Hepatocyte (in vitro differentiated cells): Measurements from ENCODE around the gene RTBDN. TPM values are rescaled to one million over a fixed set of nuclear protein-coding genes. Genes with fewer than 3 reads are reported as not detected.
A peak's percentile ranks its signal among the peaks of the same experiment; 100 is the strongest.

Experiments used
- DNase-seq: peaks from one replicate; pipeline ENCODE4 v3.0.0-alpha.2; 2016; ENCODE audit warnings: low spot score
- H2AFZ ChIP-seq: fragments of 200-600 bp; sonication (generic); 2 replicates; pipeline ENCODE4 v1.6.0; 2016; ENCODE audit warnings: antibody characterized with exemption, mild to moderate bottlenecking
- H3K27ac ChIP-seq: fragments of 200-600 bp; sonication (generic); 2 replicates; pipeline ENCODE4 v1.5.1; 2016; ENCODE audit warnings: mild to moderate bottlenecking
- H3K27me3 ChIP-seq: fragments of 200-600 bp; sonication (generic); 2 replicates; pipeline ENCODE4 v1.6.1; 2016
- H3K36me3 ChIP-seq: fragments of 200-600 bp; sonication (generic); replicated peaks from 2 replicates; pipeline ENCODE4 v1.5.1; 2016; ENCODE audit warnings: low read depth; ENCODE audit not compliant: insufficient read depth
- H3K4me1 ChIP-seq: fragments of 200-600 bp; sonication (generic); 2 replicates; pipeline ENCODE4 v1.5.1; 2016; ENCODE audit warnings: mild to moderate bottlenecking, moderate library complexity; ENCODE audit not compliant: insufficient read depth
- H3K4me2 ChIP-seq: fragments of 200-600 bp; sonication (generic); 2 replicates; pipeline ENCODE4 v1.6.0; 2016
- H3K4me3 ChIP-seq: fragments of 200-600 bp; sonication (generic); 2 replicates; pipeline ENCODE4 v1.5.1; 2016; ENCODE audit warnings: mild to moderate bottlenecking
- H3K79me2 ChIP-seq: fragments of 200-600 bp; sonication (generic); 2 replicates; pipeline ENCODE4 v1.6.0; 2017; ENCODE audit warnings: mild to moderate bottlenecking
- H3K9me2 ChIP-seq: fragments of 200-600 bp; sonication (generic); replicated peaks from 2 replicates; pipeline ENCODE4 v1.6.0; 2017; ENCODE audit warnings: mild to moderate bottlenecking; ENCODE audit not compliant: insufficient read depth
- H3K9me3 ChIP-seq: fragments of 200-600 bp; sonication (generic); 2 replicates; pipeline ENCODE4 v1.5.1; 2016; ENCODE audit warnings: low read depth, mild to moderate bottlenecking
- H4K20me1 ChIP-seq: fragments of 200-600 bp; sonication (generic); 2 replicates; pipeline ENCODE4 v1.6.0; 2016; ENCODE audit warnings: mild to moderate bottlenecking; ENCODE audit not compliant: insufficient read depth, poor library complexity, severe bottlenecking
- CTCF ChIP-seq: fragments of 200-600 bp; sonication (generic); IDR thresholded peaks from 2 replicates; pipeline ENCODE4 v1.5.1; 2016; ENCODE audit warnings: antibody characterized with exemption, mild to moderate bottlenecking; ENCODE audit not compliant: poor library complexity
- EZH2 ChIP-seq: fragments of 200-600 bp; sonication (generic); IDR thresholded peaks from 2 replicates; pipeline ENCODE4 v1.6.1; 2016; ENCODE audit warnings: antibody characterized with exemption, mild to moderate bottlenecking, borderline replicate concordance
- EZH2phosphoT487 ChIP-seq: fragments of 200-600 bp; sonication (generic); IDR thresholded peaks from one replicate; pipeline ENCODE4 v1.6.1; 2018; ENCODE audit warnings: antibody characterized with exemption, mild to moderate bottlenecking, low read depth, moderate library complexity; ENCODE audit not compliant: unreplicated experiment, severe bottlenecking
- WGBS: methylation state at CpG from one replicate; pipeline ENCODE4 v1.1.6; 2016; ENCODE audit warnings: low lambda C conversion rate; ENCODE audit errors: missing lambda C conversion rate; 5-methylcytosine and 5-hydroxymethylcytosine counted together
- polyA plus RNA-seq: library from polyadenylated mRNA; unstranded; fragments of >200 nt; fragmentation: Nextera tagmentation; extraction: Ambion mirVana; gene quantifications from 2 replicates; pipeline ENCODE4 v1.2.1, GENCODE V29; 2016
- total RNA-seq: library from RNA; depleted of rRNA; stranded (reverse); fragments of >200 nt; gene quantifications from 2 replicates; pipeline ENCODE4 v1.2.3, GENCODE V29; 2014

RTBDN gene
- total and polyA plus RNA-seq, 2 experiments from 2014 or later, result not detected

- Histone ChIP-seq H3K4me2 (peak overlapping the region; percentile 98), H3K4me3 (no peak overlapping the region), H3K27ac (peak overlapping the region; percentile 96), H3K9me2 (no peaks in the 10 kb centered on the region), H4K20me1 (no peaks in the 10 kb centered on the region), H3K36me3 (no peaks in the 10 kb centered on the region), H3K79me2 (peaks cover 10% of the 10 kb centered on the region), H3K4me1 (peaks cover 40% of the 10 kb centered on the region), H2AFZ (no peak overlapping the region), H3K9me3 (no peaks in the 10 kb centered on the region), H3K27me3 (no peaks in the 10 kb centered on the region)
- TF ChIP-seq EZH2phosphoT487, result no peak
- 70% methylated on average over 15 of the region's 15 CpGs for WGBS
- DNase-seq, result peak; percentile 82
These were observed 55.0 kb downstream of the RTBDN start for GRCh38 chr19:12779162-12779993.

GRCh38 chr19:12778905-12779161 lies 55.5 kb downstream of the RTBDN start:
- TF ChIP-seq EZH2phosphoT487, result no peak
- TF ChIP-seq CTCF, result no peak
- no peak for TF ChIP-seq EZH2
- 34% methylated on average over 6 of the region's 6 CpGs for WGBS
- peak overlapping the region; percentile 98 for H3K4me2 ChIP-seq
- peak overlapping the region; percentile 96 for H3K27ac ChIP-seq
- H2AFZ ChIP-seq, result peak overlapping the region; percentile 46
- DNase-seq, result no peak
- H3K27me3 ChIP-seq, result no peaks in the 10 kb centered on the region
- no peaks in the 10 kb centered on the region for H3K9me3 ChIP-seq
- H4K20me1 ChIP-seq, result no peaks in the 10 kb centered on the region
- H3K9me2 ChIP-seq, result no peaks in the 10 kb centered on the region
- peaks cover 35% of the 10 kb centered on the region for H3K4me1 ChIP-seq
- H3K36me3 ChIP-seq, result no peaks in the 10 kb centered on the region
- H3K4me3 ChIP-seq, result peak overlapping the region; percentile 59
- H3K79me2 ChIP-seq, result peaks cover 14% of the 10 kb centered on the region

GRCh38 chr19:12778017-12778904 lies 56.1 kb downstream of the RTBDN start:
- Histone ChIP-seq H3K27ac (peak overlapping the region; percentile 96), H3K4me2 (peak overlapping the region; percentile 98), H3K9me2 (no peaks in the 10 kb centered on the region), H3K4me1 (peaks cover 29% of the 10 kb centered on the region), H3K79me2 (peaks cover 17% of the 10 kb centered on the region), H4K20me1 (no peaks in the 10 kb centered on the region), H2AFZ (peak overlapping the region; percentile 46), H3K27me3 (no peaks in the 10 kb centered on the region), H3K9me3 (no peaks in the 10 kb centered on the region), H3K36me3 (no peaks in the 10 kb centered on the region), H3K4me3 (peak overlapping the region; percentile 59)
- no peak for TF ChIP-seq CTCF
- WGBS, result 2% methylated on average over 38 of the region's 44 CpGs
- DNase-seq, result peak; percentile 83
